Upper lobe of right lung (tissue), 1 donor: ENCODE results near the gene CHST11. TPM values are rescaled to one million over a fixed set of nuclear protein-coding genes. Genes with fewer than 3 reads are reported as not detected.

Experiments used
- ATAC-seq: fragments of 200-7000 bp; cut with Tn5 transposase; one replicate; pipeline ENCODE4 v1.9.1; 2020; ENCODE audit warnings: mild to moderate bottlenecking, moderate library complexity
- DNase-seq: peaks from one replicate; pipeline ENCODE4 v3.0.0-alpha.2; 2020
- H3K27ac ChIP-seq: fragments of 200-600 bp; one replicate; pipeline ENCODE4 v1.8.0; 2022
- H3K27me3 ChIP-seq: fragments of 200-600 bp; one replicate; pipeline ENCODE4 v1.8.0; 2022; ENCODE audit warnings: mild to moderate bottlenecking
- H3K36me3 ChIP-seq: fragments of 200-600 bp; one replicate; pipeline ENCODE4 v1.8.0; 2022
- H3K4me1 ChIP-seq: fragments of 200-600 bp; one replicate; pipeline ENCODE4 v1.8.0; 2022
- H3K4me3 ChIP-seq: fragments of 200-600 bp; one replicate; pipeline ENCODE4 v1.8.0; 2022; ENCODE audit warnings: mild to moderate bottlenecking
- H3K9me3 ChIP-seq: fragments of 200-600 bp; one replicate; pipeline ENCODE4 v1.8.0; 2022
- intact Hi-C: fragments of 100-400 bp; cut with DNase I; formaldehyde crosslinking; loops from one replicate; pipeline ENCODE4 v1.11.0; 2022
- total RNA-seq: library from RNA; stranded (reverse); fragmentation: NEBNext Ultra II Directional; extraction: Animal tissue kit (Norgen Biotek cat#: 25700); gene quantifications from one replicate; pipeline ENCODE4 v1.2.1, GENCODE V29; 2021
- TF ChIP-seq, protein P1 (sequence below): fragments of 200-600 bp; IDR thresholded peaks from one replicate; pipeline ENCODE4 v1.8.0; 2022; ENCODE audit warnings: antibody characterized with exemption
- donor health status: DM: no; HTN: yes; CAD: no; lungs with severe emphysema.

CHST11 gene
- total RNA-seq, 1 donor from 2014 or later, result 56.6 TPM

DNA sequence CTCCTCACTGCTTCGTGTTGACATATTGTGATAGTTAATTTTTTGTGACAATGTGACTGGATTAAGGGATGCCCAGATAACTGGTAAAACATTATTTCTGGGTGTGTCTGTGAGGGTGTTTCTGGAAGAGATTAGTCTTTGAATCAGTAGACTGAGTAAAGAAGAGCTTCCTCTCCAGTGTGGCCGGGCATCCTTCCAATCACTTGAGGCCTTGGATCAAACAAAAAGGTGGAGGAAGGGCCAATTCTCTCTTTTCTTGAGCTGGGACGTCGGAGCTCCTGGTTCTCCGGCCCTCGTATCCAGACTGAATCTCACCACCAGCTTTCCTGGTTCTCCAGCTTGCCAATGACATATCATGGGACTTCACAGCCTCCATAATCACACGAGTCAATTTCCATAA, 240.4 kb downstream of the CHST11 start:
- Histone ChIP-seq H3K27me3 (no peaks in the 10 kb centered on the region), H3K36me3 (no peaks in the 10 kb centered on the region), H3K27ac (no peak overlapping the region), H3K4me3 (no peak overlapping the region), H3K9me3 (no peaks in the 10 kb centered on the region), H3K4me1 (peaks cover 23% of the 10 kb centered on the region)
- TF ChIP-seq, protein P1, sequence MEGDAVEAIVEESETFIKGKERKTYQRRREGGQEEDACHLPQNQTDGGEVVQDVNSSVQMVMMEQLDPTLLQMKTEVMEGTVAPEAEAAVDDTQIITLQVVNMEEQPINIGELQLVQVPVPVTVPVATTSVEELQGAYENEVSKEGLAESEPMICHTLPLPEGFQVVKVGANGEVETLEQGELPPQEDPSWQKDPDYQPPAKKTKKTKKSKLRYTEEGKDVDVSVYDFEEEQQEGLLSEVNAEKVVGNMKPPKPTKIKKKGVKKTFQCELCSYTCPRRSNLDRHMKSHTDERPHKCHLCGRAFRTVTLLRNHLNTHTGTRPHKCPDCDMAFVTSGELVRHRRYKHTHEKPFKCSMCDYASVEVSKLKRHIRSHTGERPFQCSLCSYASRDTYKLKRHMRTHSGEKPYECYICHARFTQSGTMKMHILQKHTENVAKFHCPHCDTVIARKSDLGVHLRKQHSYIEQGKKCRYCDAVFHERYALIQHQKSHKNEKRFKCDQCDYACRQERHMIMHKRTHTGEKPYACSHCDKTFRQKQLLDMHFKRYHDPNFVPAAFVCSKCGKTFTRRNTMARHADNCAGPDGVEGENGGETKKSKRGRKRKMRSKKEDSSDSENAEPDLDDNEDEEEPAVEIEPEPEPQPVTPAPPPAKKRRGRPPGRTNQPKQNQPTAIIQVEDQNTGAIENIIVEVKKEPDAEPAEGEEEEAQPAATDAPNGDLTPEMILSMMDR, result no peak
- no peak for ATAC-seq
- DNase-seq, result no peak
- intact Hi-C loops, result no loop called here

GRCh38 chr12:104698871-104699270, 242.1 kb downstream of the CHST11 start:
- H3K4me3 ChIP-seq, result no peak overlapping the region
- TF ChIP-seq, protein P1, result no peak
- ATAC-seq (no peak), DNase-seq (no peak)
- no peak overlapping the region for H3K27ac ChIP-seq
- H3K9me3 ChIP-seq, result no peaks in the 10 kb centered on the region
- H3K36me3 ChIP-seq, result no peaks in the 10 kb centered on the region
- H3K4me1 ChIP-seq, result peaks cover 18% of the 10 kb centered on the region
- intact Hi-C loops, result no loop called here
- no peaks in the 10 kb centered on the region for H3K27me3 ChIP-seq

- Histone ChIP-seq H3K27ac (no peak overlapping the region), H3K36me3 (no peaks in the 10 kb centered on the region), H3K9me3 (no peaks in the 10 kb centered on the region), H3K27me3 (no peaks in the 10 kb centered on the region), H3K4me3 (no peak overlapping the region), H3K4me1 (peaks cover 11% of the 10 kb centered on the region)
- DNase-seq (no peak), ATAC-seq (no peak)
- intact Hi-C loops, result no loop called here
- TF ChIP-seq, protein P1, result no peak
These were observed 242.9 kb downstream of the CHST11 start for GRCh38 chr12:104699489-104700190.

GRCh38 chr12:104700324-104700723, 243.6 kb downstream of the CHST11 start:
- TF ChIP-seq, protein P1, result no peak
- H3K4me1 ChIP-seq, result peaks cover 4% of the 10 kb centered on the region
- ATAC-seq, result no peak

GRCh38 chr12:104701301-104701700, 244.6 kb downstream of the CHST11 start:
- no peaks in the 10 kb centered on the region for H3K27me3 ChIP-seq
- ATAC-seq, result no peak
- intact Hi-C loops, result no loop called here
- no peaks in the 10 kb centered on the region for H3K9me3 ChIP-seq
- TF ChIP-seq, protein P1, result no peak
- no peaks in the 10 kb centered on the region for H3K36me3 ChIP-seq
- H3K4me3 ChIP-seq, result no peak overlapping the region
- H3K27ac ChIP-seq, result no peak overlapping the region
- H3K4me1 ChIP-seq, result no peaks in the 10 kb centered on the region
- DNase-seq, result no peak

More at GRCh38 chr12:104700324-104700723, 243.6 kb downstream of the CHST11 start:
- H3K9me3 ChIP-seq, result no peaks in the 10 kb centered on the region
- DNase-seq, result no peak
- H3K4me3 ChIP-seq, result no peak overlapping the region
- H3K27ac ChIP-seq, result no peak overlapping the region
- intact Hi-C loops, result no loop called here
- no peaks in the 10 kb centered on the region for H3K27me3 ChIP-seq
- no peaks in the 10 kb centered on the region for H3K36me3 ChIP-seq
